GM12891 (cell line): ENCODE results near the gene RERE.

Experiments used
- DNase-seq: peaks from one replicate; pipeline ENCODE4 v3.0.0; 2011; ENCODE audit warnings: low spot score; ENCODE audit not compliant: insufficient read length
- FAIRE-seq: peaks from 2 replicates; lab custom pipeline; 2011; peaks lifted over from hg19 to GRCh38; lab: Jason Lieb, UNC
- PAX5 ChIP-seq: IDR thresholded peaks from 2 replicates; pipeline ENCODE4 v1.6.1; 2011; ENCODE audit warnings: low read length, moderate library complexity, mild to moderate bottlenecking; ENCODE audit not compliant: insufficient read depth, severe bottlenecking
- POLR2A ChIP-seq: IDR thresholded peaks from 2 replicates; pipeline ENCODE4 v1.6.1; 2011; ENCODE audit warnings: low read depth, low read length, control low read depth
- POLR2AphosphoS5 ChIP-seq: IDR thresholded peaks from 2 replicates; pipeline ENCODE4 v1.6.1; 2011; ENCODE audit warnings: low read depth, low read length, control low read depth
- POU2F2 ChIP-seq: IDR thresholded peaks from 2 replicates; pipeline ENCODE4 v1.6.1; 2011; ENCODE audit warnings: low read depth, mild to moderate bottlenecking, control low read depth, low read length, moderate library complexity
- SPI1 ChIP-seq: IDR thresholded peaks from 2 replicates; pipeline ENCODE4 v1.6.1; 2011; ENCODE audit warnings: low read depth, low read length, control low read depth
- TAF1 ChIP-seq: IDR thresholded peaks from 2 replicates; pipeline ENCODE4 v1.6.1; 2011; ENCODE audit warnings: low read depth, low read length, control low read depth

Gene RERE

DNA sequence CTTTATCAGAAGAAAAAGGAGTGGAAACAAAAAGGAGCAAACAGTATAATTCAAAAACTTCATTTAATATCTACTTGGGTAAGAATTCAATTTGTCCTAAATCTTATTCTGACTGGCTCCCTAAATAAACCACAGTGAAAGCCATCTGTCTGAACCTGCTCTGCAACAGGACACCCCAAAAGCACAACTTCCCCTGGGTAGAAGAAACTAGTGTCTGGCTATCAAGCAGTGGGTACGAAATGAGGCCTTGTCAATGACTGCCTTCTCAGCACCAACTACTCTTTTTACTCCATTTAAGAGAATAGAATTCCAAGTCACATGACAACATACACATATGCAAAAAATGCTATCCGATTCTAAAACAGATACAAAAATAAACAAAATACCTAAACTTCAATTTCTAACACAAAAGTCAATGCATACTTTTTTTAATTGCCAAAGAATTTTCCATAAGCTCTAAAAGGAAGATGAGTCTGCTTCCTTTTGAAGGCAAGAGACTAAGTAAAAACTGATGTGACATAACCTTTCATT lies 292.7 kb downstream of the RERE start:
- no peak for TF ChIP-seq POLR2A
- TF ChIP-seq TAF1 = no peak
- TF ChIP-seq SPI1 = no peak
- TF ChIP-seq PAX5 = no peak
- TF ChIP-seq POU2F2 = no peak
- TF ChIP-seq POLR2AphosphoS5 = no peak
- peak; percentile 31 for FAIRE-seq
- DNase-seq = no peak

DNA sequence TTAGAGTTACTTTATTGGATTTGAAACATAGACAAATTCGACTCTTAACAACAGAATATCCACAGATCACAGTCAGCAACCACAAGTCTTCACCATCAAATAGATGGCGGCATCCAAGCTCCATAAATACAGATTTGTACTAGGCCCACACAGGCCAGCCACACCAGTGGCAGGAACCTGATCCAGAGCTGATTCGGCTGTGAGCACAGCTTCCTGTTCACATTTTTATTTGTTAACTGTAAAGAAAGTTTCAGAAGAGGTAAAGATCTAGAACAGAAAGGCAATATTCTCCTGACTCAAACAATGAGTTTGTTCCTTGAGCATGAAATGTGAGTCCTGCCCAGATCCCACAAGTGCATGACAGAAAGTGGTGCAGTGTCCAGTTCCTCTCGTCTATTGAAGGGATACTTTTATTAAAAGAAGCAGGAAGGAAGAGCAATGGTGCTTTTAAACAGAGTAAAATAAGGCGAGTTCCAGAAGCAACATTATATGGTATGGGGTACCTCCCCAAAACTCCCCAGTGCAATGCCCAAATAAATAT lies 293.7 kb downstream of the RERE start:
- TF ChIP-seq POLR2AphosphoS5 = no peak
- no peak for TF ChIP-seq POLR2A
- TF ChIP-seq POU2F2 = no peak
- TF ChIP-seq PAX5 = no peak
- peak; percentile 33 for TF ChIP-seq SPI1

DNA sequence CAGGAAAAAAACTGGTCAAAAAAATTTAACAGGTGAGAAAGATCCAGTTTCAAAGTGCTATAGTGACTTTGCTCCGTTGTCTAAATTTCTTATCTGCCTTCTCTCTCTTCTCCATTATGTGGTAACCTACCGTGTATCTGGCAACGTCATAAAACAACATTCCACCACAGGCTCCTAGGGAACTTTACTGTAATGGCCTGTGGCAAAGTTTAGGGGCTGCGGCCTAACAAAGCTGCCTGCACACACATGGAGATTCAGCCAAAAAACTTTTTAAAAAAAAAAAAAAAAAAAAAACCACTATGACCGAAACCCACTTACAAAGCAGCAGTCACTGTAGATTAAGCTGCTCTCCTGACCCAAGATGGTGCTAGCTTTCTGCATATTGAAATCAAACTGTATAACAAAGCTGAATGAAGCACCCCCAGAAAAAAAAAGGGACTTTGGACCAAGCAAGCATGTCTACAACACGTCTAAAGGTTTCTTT lies 296.9 kb downstream of the RERE start:
- FAIRE-seq (no peak), DNase-seq (no peak)
- TF ChIP-seq POU2F2 = no peak
- no peak for TF ChIP-seq PAX5
- no peak for TF ChIP-seq POLR2A
- TF ChIP-seq POLR2AphosphoS5 = no peak
- no peak for TF ChIP-seq TAF1
- TF ChIP-seq SPI1 = no peak

More for the DNA sequence above, 293.7 kb downstream of the RERE start:
- FAIRE-seq = peak; percentile 45
- no peak for DNase-seq

DNA sequence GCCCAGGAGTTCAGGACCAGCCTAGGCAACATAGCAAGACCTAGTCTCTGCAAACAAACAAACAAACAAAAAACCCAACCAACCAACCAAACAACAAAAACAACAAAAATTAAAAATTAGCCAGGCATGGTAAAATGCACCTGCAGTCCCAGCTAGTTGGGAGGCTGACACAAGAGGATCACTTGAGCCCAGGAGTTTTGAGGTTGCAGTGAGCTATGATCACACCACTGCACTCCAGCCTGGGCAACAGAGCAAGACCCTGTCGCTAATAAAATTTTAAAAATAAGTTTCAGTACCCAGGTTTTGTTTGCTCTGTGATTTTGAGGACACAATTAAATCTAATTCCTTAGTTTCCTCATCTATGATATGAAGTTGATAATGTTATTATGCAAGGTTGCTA lies 298.3 kb downstream of the RERE start:
- TF ChIP-seq POLR2AphosphoS5 (no peak), TAF1 (no peak), POLR2A (no peak), POU2F2 (no peak), PAX5 (no peak), SPI1 (no peak)
- DNase-seq = no peak

GRCh38 chr1:8518490-8518801 lies 299.0 kb downstream of the RERE start:
- FAIRE-seq = no peak
- no peak for DNase-seq
- no peak for TF ChIP-seq TAF1
- no peak for TF ChIP-seq POU2F2
- no peak for TF ChIP-seq PAX5
- no peak for TF ChIP-seq POLR2A
- TF ChIP-seq SPI1 = no peak
- no peak for TF ChIP-seq POLR2AphosphoS5

More for the DNA sequence above, 298.3 kb downstream of the RERE start:
- FAIRE-seq = no peak

DNA sequence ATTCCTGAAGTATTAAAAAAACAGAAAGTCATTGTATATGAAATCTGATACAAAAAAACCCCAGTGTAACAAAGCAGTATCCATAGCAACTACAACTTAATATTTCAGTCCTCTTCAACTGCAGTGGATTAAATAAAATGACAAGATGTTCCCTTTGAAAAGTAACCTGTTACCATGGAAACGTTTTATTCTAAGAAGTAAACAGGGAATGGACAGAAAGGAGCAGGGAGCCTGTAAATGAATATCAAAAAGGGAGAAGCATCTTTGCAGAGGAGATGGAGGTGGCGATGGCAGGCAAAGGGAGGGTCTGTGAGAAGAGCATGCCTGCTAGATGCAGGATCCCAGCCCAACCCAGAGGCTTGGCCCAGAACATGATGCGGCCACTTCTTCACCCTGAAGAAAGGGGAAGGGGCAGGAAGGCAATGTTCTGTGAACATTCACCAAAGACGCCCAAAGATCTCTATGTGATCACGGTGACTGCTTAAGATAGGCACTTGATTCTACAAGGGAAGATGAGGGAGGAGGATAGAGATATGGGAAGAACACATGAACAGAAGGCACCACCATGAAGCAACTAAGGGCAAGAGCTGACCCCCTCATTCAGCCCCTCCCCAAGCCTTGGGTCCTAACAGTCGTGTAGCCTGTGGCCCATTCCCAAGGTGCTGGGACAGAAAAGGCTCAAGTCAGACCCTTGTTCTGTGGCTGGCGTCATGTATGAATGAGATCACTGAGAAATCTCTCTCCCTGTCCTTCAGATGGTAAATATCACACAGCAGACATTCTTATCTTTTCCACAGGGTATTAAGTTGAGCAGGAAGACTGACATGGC lies 299.6 kb downstream of the RERE start:
- no peak for TF ChIP-seq POU2F2
- no peak for TF ChIP-seq SPI1
- TF ChIP-seq PAX5 = no peak
- no peak for TF ChIP-seq POLR2AphosphoS5
- no peak for TF ChIP-seq TAF1
- no peak for TF ChIP-seq POLR2A
- DNase-seq (no peak), FAIRE-seq (no peak)

DNA sequence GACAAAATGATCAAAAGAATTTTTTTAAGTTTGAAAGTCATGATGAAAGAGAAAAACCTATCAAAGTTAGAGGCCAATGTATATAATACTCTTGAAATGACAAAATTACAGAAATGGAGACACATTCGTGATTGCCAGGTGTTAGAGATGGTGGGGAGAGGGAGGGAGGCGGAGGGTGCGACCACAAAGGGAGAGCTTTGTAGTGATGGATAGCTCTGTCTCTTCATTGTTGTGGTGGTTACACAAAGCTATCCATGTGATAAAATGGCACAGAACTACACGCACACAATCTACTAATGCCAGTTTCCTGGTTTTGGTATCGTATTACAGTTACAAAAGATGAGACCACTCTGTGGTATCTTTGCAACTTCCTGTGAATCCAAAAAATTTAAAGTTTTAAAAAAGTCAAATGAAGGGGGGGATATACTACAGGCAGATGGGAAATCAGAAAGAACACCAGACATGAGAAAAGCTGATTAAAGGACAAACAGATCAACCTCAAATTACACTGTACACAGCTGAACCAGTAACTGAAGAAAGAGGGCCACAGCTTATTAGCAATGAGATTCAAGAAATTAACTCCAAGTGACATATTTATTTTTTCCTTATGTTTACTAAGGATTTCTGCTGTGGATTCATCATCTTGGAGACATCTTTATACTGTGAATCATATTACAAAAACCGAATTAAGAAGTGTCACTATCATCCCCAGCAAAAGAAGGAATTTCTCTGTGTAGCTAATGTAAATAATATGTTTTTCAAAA lies 300.5 kb downstream of the RERE start:
- TF ChIP-seq POLR2A = no peak
- no peak for TF ChIP-seq PAX5
- TF ChIP-seq TAF1 = no peak
- TF ChIP-seq SPI1 = no peak
- TF ChIP-seq POU2F2 = no peak
- TF ChIP-seq POLR2AphosphoS5 = no peak

GRCh38 chr1:8516278-8516777 lies 301.1 kb downstream of the RERE start:
- DNase-seq = no peak
- FAIRE-seq = no peak
- TF ChIP-seq POU2F2 = no peak
- TF ChIP-seq POLR2AphosphoS5 = no peak
- no peak for TF ChIP-seq PAX5
- no peak for TF ChIP-seq SPI1
- no peak for TF ChIP-seq TAF1
- TF ChIP-seq POLR2A = no peak

More for the DNA sequence above, 300.5 kb downstream of the RERE start:
- FAIRE-seq (no peak), DNase-seq (no peak)

DNA sequence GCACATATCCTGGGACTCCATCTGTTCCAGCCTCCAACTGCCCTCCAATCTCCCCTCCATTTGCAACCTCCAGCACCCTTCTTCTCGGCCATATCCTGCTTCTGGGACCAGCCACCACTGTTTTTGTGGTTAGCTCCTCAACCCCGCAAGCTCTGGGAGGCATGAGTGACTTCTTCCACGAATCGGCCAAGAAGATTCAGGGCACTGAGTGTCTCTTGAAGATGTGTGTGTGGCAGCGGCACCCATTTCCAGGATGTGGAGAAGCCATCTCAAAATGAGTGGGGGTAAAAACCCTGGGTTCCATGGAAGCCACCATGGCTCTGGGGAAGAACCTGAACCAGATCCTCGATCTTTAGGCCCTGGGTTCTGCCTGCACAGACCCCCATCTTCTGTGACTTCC lies 304.9 kb downstream of the RERE start:
- TF ChIP-seq POLR2A = no peak
- TF ChIP-seq POLR2AphosphoS5 = no peak
- no peak for TF ChIP-seq PAX5
- no peak for TF ChIP-seq TAF1
- TF ChIP-seq POU2F2 = no peak
- no peak for TF ChIP-seq SPI1
- FAIRE-seq (no peak), DNase-seq (no peak)
